HepG2 (cell line): ENCODE data around the gene ANKRD13C. TPM values are rescaled to one million over a fixed set of nuclear protein-coding genes. Genes with fewer than 3 reads are reported as not detected.

Experiments
- ATAC-seq: fragments of 200-7000 bp; cut with Tn5 transposase; 3 replicates; pipeline ENCODE4 v1.9.1; 2020; ENCODE audit warnings: mild to moderate bottlenecking, moderate library complexity
- BruUV-seq: library from RNA; stranded (reverse); fragments of 400-500 nt; replicated peaks from 2 replicates; lab custom pipeline; 2021; lab: Mats Ljungman, UMichigan
- CTCF ChIA-PET: fragments of 300-600 bp; formaldehyde crosslinking; extraction: SDS; loops from one replicate; lab custom pipeline; 2021; ENCODE audit warnings: low total read pairs, inconsistent platforms, low intra/inter-chr PET ratio; lab: Yijun Ruan, JAX
- POLR2A ChIA-PET: fragments of 350-600 bp; sonication (Branson Sonifier 250); formaldehyde crosslinking; loops from one replicate; lab custom pipeline; 2020; ENCODE audit warnings: antibody characterized with exemption, inconsistent platforms; lab: Yijun Ruan, JAX
- DNase-seq: peaks from one replicate; pipeline ENCODE4 v3.0.0-alpha.2; 2015; ENCODE audit warnings: low spot score
- FAIRE-seq: peaks from 3 replicates; lab custom pipeline; 2011; peaks lifted over from hg19 to GRCh38; lab: Jason Lieb, UNC
- H2AFZ ChIP-seq: one replicate; pipeline ENCODE4 v1.6.1; 2011; ENCODE audit warnings: low read length, inconsistent platforms
- H3K27ac ChIP-seq: fragments of 300-600 bp; 3 replicates; pipeline ENCODE4 v1.8.0; 2011; ENCODE audit warnings: mixed run types, mild to moderate bottlenecking, mixed read lengths, low read length, inconsistent platforms; ENCODE audit not compliant: insufficient read depth; ENCODE audit errors: extremely low read length
- H3K27me3 ChIP-seq, 2 experiments: fragments of 200-600 bp in 1 of 2; 2 replicates in 1 of 2; 3 replicates in 1 of 2; pipeline versions ENCODE4 v1.6.0 to v1.8.0; 2011; ENCODE audit warnings: low read length in 2 of 2, mild to moderate bottlenecking in 2 of 2, moderate library complexity in 2 of 2, inconsistent platforms in 1 of 2; ENCODE audit not compliant: insufficient read depth in 2 of 2, control insufficient read depth in 1 of 2
- H3K36me3 ChIP-seq, 2 experiments: fragments of 200-600 bp in 1 of 2; replicated peaks in 1 of 2; 2 replicates in 1 of 2; 3 replicates in 1 of 2; pipeline versions ENCODE4 v1.5.1 to v1.8.0; 2011; ENCODE audit warnings: low read length in 2 of 2, inconsistent platforms in 1 of 2; ENCODE audit not compliant: insufficient read depth in 2 of 2, control insufficient read depth in 1 of 2
- H3K4me1 ChIP-seq: 2 replicates; pipeline ENCODE4 v1.5.1; 2012; ENCODE audit warnings: low read length, inconsistent platforms; ENCODE audit not compliant: insufficient read depth
- H3K4me2 ChIP-seq: 2 replicates; pipeline ENCODE4 v1.6.0; 2011; ENCODE audit warnings: low read depth, low read length, inconsistent platforms
- H3K4me3 ChIP-seq, 3 experiments: fragments of 200-600 bp in 1 of 3; sonication (generic), shearing (Covaris generic) in 1 of 3; replicated peaks in 1 of 3; 2 replicates each; pipeline ENCODE4 v1.5.1; 2011 to 2016; ENCODE audit warnings: low read length in 3 of 3, inconsistent platforms in 2 of 3, low read depth in 2 of 3, mild to moderate bottlenecking in 2 of 3, control low read depth in 1 of 3, mixed read lengths in 1 of 3; ENCODE audit not compliant: insufficient read depth in 1 of 3
- H3K79me2 ChIP-seq: one replicate; pipeline ENCODE4 v1.6.1; 2011; ENCODE audit warnings: low read length, inconsistent platforms; ENCODE audit not compliant: insufficient read depth
- H3K9ac ChIP-seq: 2 replicates; pipeline ENCODE4 v1.6.0; 2011; ENCODE audit warnings: mild to moderate bottlenecking, low read depth, low read length, inconsistent platforms; ENCODE audit not compliant: insufficient read depth
- H3K9me3 ChIP-seq: 2 replicates; pipeline ENCODE4 v1.5.1; 2012; ENCODE audit warnings: mild to moderate bottlenecking, low read length
- H4K20me1 ChIP-seq: 2 replicates; pipeline ENCODE4 v1.6.0; 2011; ENCODE audit warnings: inconsistent platforms, mild to moderate bottlenecking, low read length, moderate library complexity; ENCODE audit not compliant: insufficient read depth
- CHD4 ChIP-seq: fragments of 200-600 bp; sonication (generic); IDR thresholded peaks from 2 replicates; pipeline ENCODE4 v1.7.0; 2017; ENCODE audit warnings: mild to moderate bottlenecking, low read length, borderline replicate concordance
- HMGA1 ChIP-seq: sonication (generic); formaldehyde crosslinking; conservative IDR thresholded peaks from 2 replicates; pipeline ENCODE4 v1.4.0; 2020; ENCODE audit warnings: missing genetic modification reagents
- NFIC ChIP-seq: IDR thresholded peaks from 2 replicates; pipeline ENCODE4 v1.6.1; 2012; ENCODE audit warnings: mild to moderate bottlenecking, low read length, inconsistent platforms
- ZBTB38 ChIP-seq: sonication (generic); formaldehyde crosslinking; IDR thresholded peaks from 2 replicates; pipeline ENCODE4 v1.5.1; 2020; ENCODE audit warnings: mild to moderate bottlenecking, missing genetic modification reagents
- ZNF207 ChIP-seq: fragments of 450-650 bp; IDR thresholded peaks from 2 replicates; pipeline ENCODE4 v1.6.1; 2016; ENCODE audit warnings: antibody characterized with exemption, borderline replicate concordance
- ZNF782 ChIP-seq: sonication (generic); formaldehyde crosslinking; IDR thresholded peaks from 2 replicates; pipeline ENCODE4 v1.4.0; 2020; ENCODE audit warnings: missing genetic modification reagents, mild to moderate bottlenecking, borderline replicate concordance
- WGBS: methylation state at CpG from one replicate; pipeline ENCODE4 v1.1.6; 2017; ENCODE audit warnings: low lambda C conversion rate; 5-methylcytosine and 5-hydroxymethylcytosine counted together
- in situ Hi-C: cut with HindIII; loops from 2 replicates; pipeline ENCODE4 v1.10.0; 2017; ENCODE audit warnings: low pct_unique_long_range_greater_than_20kb; ENCODE audit not compliant: extremely low pct_ligation_motif_present
- intact Hi-C: fragments of 100-400 bp; cut with micrococcal nuclease; formaldehyde crosslinking; loops from one replicate; pipeline ENCODE4 v1.10.0; 2022; ENCODE audit not compliant: unreplicated experiment
- polyA plus RNA-seq, 8 experiments: library from polyadenylated mRNA; depleted of rRNA in 3 of 8; stranded (reverse) in 7 of 8; unstranded in 1 of 8; fragments of >200 nt; fragmentation: Illumina TruSeq in 4 of 8; extraction: Trizol in 4 of 8; gene quantifications; 2 replicates each; pipeline versions ENCODE4 v1.2.1 to v1.2.3, GENCODE V29; 2011 to 2016; ENCODE audit warnings: low read depth in 4 of 8, missing spikeins in 1 of 8, mixed read lengths in 1 of 8; ENCODE audit not compliant: insufficient read depth in 1 of 8
- total RNA-seq, 5 experiments: library from RNA; depleted of rRNA; stranded (reverse); fragments of >200 nt; fragmentation: Illumina TruSeq; extraction: Trizol; gene quantifications; 2 replicates each; pipeline ENCODE4 v1.2.3, GENCODE V29; 2016; ENCODE audit warnings: low read depth in 1 of 5

Gene ANKRD13C
- total and polyA plus RNA-seq, 2 of the 13 experiments (the other 11 are each of a cell fraction or from before 2014, with no cell fraction given), result 6.2 to 17.6 TPM

DNA sequence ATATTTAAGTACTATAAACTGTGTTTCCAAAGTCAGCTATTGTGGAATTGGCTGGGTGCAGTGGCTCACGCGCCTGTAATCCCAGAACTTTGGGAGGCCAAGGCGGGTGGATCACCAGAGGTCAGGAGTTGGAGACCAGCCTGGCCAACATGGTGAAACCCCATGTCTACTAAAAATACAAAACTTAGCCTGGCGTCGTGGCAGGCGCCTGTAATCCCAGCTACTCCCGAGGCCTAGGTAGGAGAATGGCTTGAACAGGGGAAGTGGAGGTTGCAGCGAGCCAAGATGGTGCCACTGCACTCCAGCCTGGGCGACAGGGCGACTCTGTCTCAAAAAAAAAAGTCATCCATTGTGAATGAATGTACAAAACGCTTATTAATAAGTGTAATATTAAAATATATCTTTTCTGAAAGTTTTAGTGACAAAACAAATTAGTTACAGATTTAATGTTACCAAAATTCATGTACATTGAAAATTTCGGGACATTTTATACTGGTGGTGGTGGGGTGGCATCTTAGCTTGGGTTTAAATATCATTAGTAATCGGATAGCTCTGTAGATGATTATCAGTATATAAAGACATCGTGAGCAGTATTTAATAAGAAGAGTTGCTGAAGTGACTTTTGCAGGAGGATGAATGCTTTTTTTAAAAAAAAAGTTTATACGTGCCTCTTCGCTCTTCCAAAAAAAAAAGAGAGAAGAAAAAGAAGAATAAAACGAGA, 133.8 kb downstream of the ANKRD13C start:
- CTCF ChIA-PET, result no interaction called here
- TSS peak; percentile 99 for BruUV-seq

DNA sequence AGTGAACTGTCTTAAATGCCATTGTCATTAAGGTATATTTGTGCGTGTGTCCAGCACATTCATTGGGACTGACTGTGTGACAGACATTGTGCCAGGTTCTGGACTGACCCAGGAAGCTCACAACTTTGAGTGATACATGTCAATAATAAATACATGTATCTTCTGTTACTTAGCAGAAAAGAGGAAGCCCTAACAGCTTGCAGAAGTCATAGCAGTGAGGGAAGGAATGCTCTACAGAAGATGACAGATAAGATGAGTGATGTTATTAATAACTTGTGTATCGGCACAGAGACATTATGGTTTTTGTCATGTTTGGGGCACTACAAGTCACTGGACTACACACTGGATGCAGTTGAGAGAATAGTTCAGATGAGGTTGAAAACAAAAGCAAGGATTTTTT, 134.5 kb downstream of the ANKRD13C start:
- no peak for TF ChIP-seq HMGA1 (CRISPR knock-in tag)
- no peak for TF ChIP-seq NFIC
- no peak for TF ChIP-seq CHD4
- TF ChIP-seq ZNF207, result no peak
- DNase-seq (no peak), ATAC-seq (no peak), FAIRE-seq (no peak)
- ChIA-PET POLR2A (interaction anchor here (2.2 to 2.5 kb wide), 2 partner anchors 14 to 191 kb away, joined by 25 to 41 read pairs; partner anchors contain the start of genes CTH and LRRC40), CTCF (no interaction called here)
- in situ Hi-C loops, result no loop called here
- Histone ChIP-seq H4K20me1 (peaks cover 24% of the 10 kb centered on the region), H3K9ac (no peak overlapping the region), H3K4me3 (no peak overlapping the region), H3K9me3 (no peaks in the 10 kb centered on the region), H3K36me3 (peaks cover 1 to 30% of the 10 kb centered on the region in 2 experiments; a peak in 3 of 5 replicates), H3K4me1 (peaks cover 32% of the 10 kb centered on the region), H3K79me2 (peaks cover 95% of the 10 kb centered on the region), H3K4me2 (no peak overlapping the region), H3K27me3 (no peaks in the 10 kb centered on the region; a peak in 1 of 5 replicates), H2AFZ (no peak overlapping the region), H3K27ac (peak overlapping the region; percentile 97)
- intact Hi-C loops, result loop anchor here (5.0 kb wide), 1 partner anchor 192 kb away; the partner anchor contains the start of gene CTH
- WGBS, result 100% methylated on average over 2 of the region's 2 CpGs
- BruUV-seq, result no TSS peak

More for the DNA sequence above, 133.8 kb downstream of the ANKRD13C start:
- TF ChIP-seq ZNF782 (CRISPR knock-in tag) (no peak), ZBTB38 (CRISPR knock-in tag) (0 out of 2 replicates have a peak, but pooled peaks have one; percentile 28)
- DNase-seq, result no peak
- peaks cover 1 to 24% of the 10 kb centered on the region in 2 experiments; a peak in 3 of 5 replicates for H3K36me3 ChIP-seq
- peak overlapping the region; percentile 87 for H3K4me2 ChIP-seq
- intact Hi-C loops (loop anchor here (1.0 to 5.0 kb wide), 3 partner anchors 15 to 192 kb away; partner anchors contain the start of genes CTH and LRRC40), in situ Hi-C loops (no loop called here)
- H3K79me2 ChIP-seq, result peaks cover 95% of the 10 kb centered on the region
- no peak overlapping the region for H2AFZ ChIP-seq
- 56% methylated on average over 17 of the region's 17 CpGs for WGBS
- H3K27ac ChIP-seq, result peak overlapping the region; percentile 97
- POLR2A ChIA-PET, result interaction anchor here (1.0 to 2.5 kb wide), 8 partner anchors 11 to 191 kb away, joined by 4 to 41 read pairs (median 8); partner anchors contain the start of genes ANKRD13C, CTH and LRRC40
- no peaks in the 10 kb centered on the region; a peak in 1 of 5 replicates for H3K27me3 ChIP-seq
- peak overlapping the region; percentile 96 for H3K9ac ChIP-seq
- peaks cover 37% of the 10 kb centered on the region for H3K4me1 ChIP-seq
- no peak for ATAC-seq
- FAIRE-seq, result no peak
- H3K4me3 ChIP-seq, result peak overlapping the region; percentile 82 to 97 (median 91)
- no peaks in the 10 kb centered on the region for H3K9me3 ChIP-seq
- H4K20me1 ChIP-seq, result peaks cover 27% of the 10 kb centered on the region
